ENCODE results near the gene ASGR1.
A peak's percentile ranks its signal among the peaks of the same experiment; 100 is the strongest.

Gene ASGR1

GRCh38 chr17:7179317-7180254 is at the start of gene ASGR1:
ASGR1 (minus strand) TSS chr17:7179370; CDS start chr17:7178563, 807 bp downstream.
- DNase-seq: no peak

- no peak for DNase-seq
These were observed 49.8 kb upstream of the ASGR1 start for GRCh38 chr17:7228920-7229319.

- no peak for DNase-seq
These were observed 47.8 kb upstream of the ASGR1 start for GRCh38 chr17:7226721-7227710.

GRCh38 chr17:7225711-7226331 is 46.7 kb upstream of the ASGR1 start:
- no peak for DNase-seq

- DNase-seq: no peak
These were observed 45.5 kb upstream of the ASGR1 start for GRCh38 chr17:7224661-7225111.

GRCh38 chr17:7224110-7224509 is 44.9 kb upstream of the ASGR1 start:
- DNase-seq: no peak

- no peak for DNase-seq
These were observed 44.2 kb upstream of the ASGR1 start for GRCh38 chr17:7223375-7223774.

GRCh38 chr17:7222972-7223292 is 43.8 kb upstream of the ASGR1 start:
- DNase-seq: no peak

- no peak for DNase-seq
These were observed 43.2 kb upstream of the ASGR1 start for GRCh38 chr17:7222093-7222971.

- no peak for DNase-seq
These were observed 42.3 kb upstream of the ASGR1 start for GRCh38 chr17:7221278-7222092.

- DNase-seq: peak; percentile 56
These were observed 41.6 kb upstream of the ASGR1 start for GRCh38 chr17:7220593-7221277.

GRCh38 chr17:7219812-7220592 is 40.8 kb upstream of the ASGR1 start, which contains the start of the genes ACADVL and DLG4:
ACADVL (plus strand) TSS chr17:7219938; CDS start chr17:7219985, 47 bp downstream.
DLG4 (minus strand) TSS chr17:7219836.
- DNase-seq: peak; percentile 71

GRCh38 chr17:7219229-7219811 is 40.1 kb upstream of the ASGR1 start:
- DNase-seq: no peak

- DNase-seq: no peak
These were observed 39.6 kb upstream of the ASGR1 start for GRCh38 chr17:7218758-7219157.

- no peak for DNase-seq
These were observed 39.0 kb upstream of the ASGR1 start for GRCh38 chr17:7218166-7218565.

GRCh38 chr17:7217113-7217987 is 38.2 kb upstream of the ASGR1 start:
- no peak for DNase-seq

GRCh38 chr17:7216242-7217112 is 37.3 kb upstream of the ASGR1 start:
- DNase-seq: no peak
